ENCODE results near the gene PRPH.

- TF ChIP-seq CTCF (conservative IDR thresholded peaks at IDR 0.05; ENCODE audit: low read depth, low read length) (no peak), EZH2 (IDR thresholded peaks at IDR 0.05; ENCODE audit: borderline replicate concordance, low read depth, low read length, poor library complexity, severe bottlenecking) (no peak)
Observed at GRCh38 chr12:49297695-49298060, 2.7 kb downstream of the PRPH start.

All from A673 (cell line).